GM10248 (cell line): ENCODE results near the gene STK17A.
"Not testable (repeated sequence)": the region's sequence is repeated elsewhere in the genome, so short reads cannot be mapped to it uniquely, and the experiment has no call there.

ENCODE experiments used
- CTCF ChIA-PET: fragments of 300-600 bp; sonication (Branson Sonifier 250); formaldehyde crosslinking; extraction: SDS; loops from one replicate; lab custom pipeline; 2021; ENCODE audit warnings: antibody characterized with exemption; lab: Yijun Ruan, JAX
- POLR2A ChIA-PET: fragments of 350-650 bp; sonication (Branson Sonifier 250); formaldehyde crosslinking; extraction: SDS; loops from one replicate; lab custom pipeline; 2020; ENCODE audit warnings: antibody characterized with exemption; lab: Yijun Ruan, JAX
- DNase-seq: peaks from one replicate; pipeline ENCODE4 v3.0.0; 2012; ENCODE audit errors: extremely low spot score
- TF ChIP-seq, protein P1 (sequence below): IDR thresholded peaks from 2 replicates; pipeline ENCODE4 v1.5.1; 2012; ENCODE audit warnings: mild to moderate bottlenecking, low read depth; ENCODE audit errors: extremely low read depth, missing control alignments, control extremely low read depth

STK17A gene

DNA sequence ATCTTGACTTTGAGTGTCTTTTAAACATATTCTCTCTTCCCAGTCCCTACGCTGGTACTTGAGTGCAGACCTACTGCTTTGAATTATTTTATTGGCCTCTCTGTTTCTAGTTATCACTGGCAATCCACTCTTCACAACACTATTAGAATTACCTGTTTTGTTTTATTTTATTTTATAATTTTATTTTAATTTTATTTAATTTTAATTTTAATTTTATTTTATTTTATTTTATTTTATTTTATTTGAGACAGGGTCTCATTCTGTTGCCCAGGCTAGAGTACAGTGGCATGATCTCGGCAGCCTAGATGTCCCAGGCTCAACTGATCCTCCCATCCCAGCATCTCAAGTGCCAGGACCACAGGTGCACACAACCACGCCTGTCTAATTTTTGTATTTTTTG is 6.8 kb downstream of the STK17A start:
- POLR2A ChIA-PET, result no interaction called here
- DNase-seq, result no peak
- CTCF ChIA-PET, result interaction anchor here (0.9 to 3.5 kb wide), 2 partner anchors 8 to 28 kb away, joined by 3 to 33 read pairs; partner anchors contain the start of gene STK17A
- TF ChIP-seq, protein P1, sequence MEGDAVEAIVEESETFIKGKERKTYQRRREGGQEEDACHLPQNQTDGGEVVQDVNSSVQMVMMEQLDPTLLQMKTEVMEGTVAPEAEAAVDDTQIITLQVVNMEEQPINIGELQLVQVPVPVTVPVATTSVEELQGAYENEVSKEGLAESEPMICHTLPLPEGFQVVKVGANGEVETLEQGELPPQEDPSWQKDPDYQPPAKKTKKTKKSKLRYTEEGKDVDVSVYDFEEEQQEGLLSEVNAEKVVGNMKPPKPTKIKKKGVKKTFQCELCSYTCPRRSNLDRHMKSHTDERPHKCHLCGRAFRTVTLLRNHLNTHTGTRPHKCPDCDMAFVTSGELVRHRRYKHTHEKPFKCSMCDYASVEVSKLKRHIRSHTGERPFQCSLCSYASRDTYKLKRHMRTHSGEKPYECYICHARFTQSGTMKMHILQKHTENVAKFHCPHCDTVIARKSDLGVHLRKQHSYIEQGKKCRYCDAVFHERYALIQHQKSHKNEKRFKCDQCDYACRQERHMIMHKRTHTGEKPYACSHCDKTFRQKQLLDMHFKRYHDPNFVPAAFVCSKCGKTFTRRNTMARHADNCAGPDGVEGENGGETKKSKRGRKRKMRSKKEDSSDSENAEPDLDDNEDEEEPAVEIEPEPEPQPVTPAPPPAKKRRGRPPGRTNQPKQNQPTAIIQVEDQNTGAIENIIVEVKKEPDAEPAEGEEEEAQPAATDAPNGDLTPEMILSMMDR, result no peak

DNA sequence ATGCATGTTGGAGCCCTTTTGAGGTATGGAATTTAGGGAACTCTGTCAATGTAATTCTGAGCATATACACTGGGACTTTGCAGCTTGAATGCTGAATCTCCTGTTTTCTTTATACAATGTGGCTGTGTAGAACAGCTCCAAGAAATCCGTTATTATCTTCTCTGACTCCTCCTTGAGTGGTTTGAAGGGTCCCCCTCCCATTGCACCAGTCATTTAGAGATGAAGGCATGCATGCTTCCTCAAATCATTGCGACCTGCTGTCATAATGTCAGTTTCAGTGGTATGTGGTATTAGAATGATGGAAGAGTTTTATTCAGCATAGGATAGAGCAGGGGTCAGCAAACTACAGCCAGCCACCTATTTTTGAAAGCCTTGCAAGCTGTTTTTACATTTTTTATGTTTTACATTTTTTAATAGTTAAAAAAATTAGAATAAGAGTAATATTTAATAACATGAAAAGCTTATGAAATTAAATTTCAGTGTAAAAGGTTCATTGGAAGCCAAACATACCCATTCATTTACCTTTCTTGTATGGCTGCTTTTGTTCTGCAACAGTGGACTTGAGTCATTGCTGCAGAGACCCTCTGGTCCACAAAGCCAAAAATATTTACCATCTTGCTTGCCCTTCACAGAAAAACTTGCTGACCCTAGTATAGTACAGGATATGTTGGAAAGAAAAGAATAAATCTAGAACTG is 8.1 kb downstream of the STK17A start:
- POLR2A ChIA-PET, result interaction anchor here (1.5 kb wide), 2 partner anchors 8 to 58 kb away, joined by 4 to 6 read pairs; partner anchors contain the start of gene STK17A
- TF ChIP-seq, protein P1, result no peak
- CTCF ChIA-PET, result interaction anchor here (1.0 to 3.5 kb wide), 5 partner anchors 9 to 109 kb away, joined by 3 to 33 read pairs (median 3); partner anchors contain the start of gene STK17A
- peak; percentile 58 for DNase-seq

DNA sequence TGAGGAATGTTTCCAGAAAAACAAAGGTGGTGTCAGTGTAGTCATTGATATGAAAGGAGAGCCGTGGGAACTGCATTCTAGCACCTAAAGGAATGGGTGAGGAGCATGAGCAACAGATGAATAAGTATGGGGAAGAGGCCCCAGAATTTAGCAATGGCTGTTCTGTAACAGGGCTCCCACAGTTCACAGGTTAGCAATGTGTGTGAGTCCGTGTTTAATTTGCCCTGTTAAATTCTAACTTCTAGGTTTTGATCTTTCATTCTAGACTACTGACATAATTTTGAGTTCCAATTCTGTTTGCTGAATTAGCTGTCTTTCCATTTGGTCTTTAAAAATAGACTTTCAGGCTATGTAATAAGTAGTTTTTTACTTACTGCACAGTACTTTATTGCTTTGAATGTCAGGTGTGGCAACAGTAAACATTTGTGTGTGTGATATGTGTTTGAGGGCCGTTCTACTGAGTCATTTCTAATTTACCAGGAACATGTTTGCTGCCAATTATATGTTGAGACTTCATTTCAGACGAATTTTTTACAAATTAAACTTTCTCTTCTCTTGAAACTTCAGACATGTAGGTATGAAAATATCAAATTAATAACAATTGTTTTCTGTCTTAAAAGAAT is 8.8 kb downstream of the STK17A start:
- ChIA-PET CTCF (interaction anchor here (1.2 to 3.5 kb wide), 4 partner anchors 10 to 56 kb away, joined by 3 to 33 read pairs (median 3); partner anchors contain the start of gene STK17A), POLR2A (interaction anchor here (1.5 kb wide), 2 partner anchors 9 to 57 kb away, joined by 4 to 6 read pairs; partner anchors contain the start of gene STK17A)
- no peak for DNase-seq
- TF ChIP-seq, protein P1, result no peak

DNA sequence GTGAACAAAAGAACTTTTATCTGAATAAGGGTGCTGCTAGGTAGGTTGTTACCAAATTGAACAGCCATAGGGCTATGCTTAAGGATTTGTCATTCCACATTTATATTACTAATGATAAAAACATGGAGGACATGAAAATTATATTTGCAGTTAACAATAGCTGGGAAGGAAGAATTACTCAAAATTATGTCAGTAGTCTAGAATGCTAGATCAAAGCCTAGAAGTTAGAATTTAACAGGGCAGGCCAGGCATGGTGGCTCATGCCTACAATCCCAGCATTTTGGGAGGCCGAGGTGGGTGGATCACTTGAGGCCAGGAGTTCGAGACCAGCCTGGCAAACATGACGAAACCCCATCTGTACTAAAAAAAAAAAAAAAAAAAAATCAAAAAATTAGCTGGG is 9.4 kb downstream of the STK17A start:
- ChIA-PET CTCF (interaction anchor here (1.2 to 3.5 kb wide), 3 partner anchors 10 to 56 kb away, joined by 3 to 33 read pairs (median 3); partner anchors contain the start of gene STK17A), POLR2A (no interaction called here)
- TF ChIP-seq, protein P1, result no peak
- no peak for DNase-seq

DNA sequence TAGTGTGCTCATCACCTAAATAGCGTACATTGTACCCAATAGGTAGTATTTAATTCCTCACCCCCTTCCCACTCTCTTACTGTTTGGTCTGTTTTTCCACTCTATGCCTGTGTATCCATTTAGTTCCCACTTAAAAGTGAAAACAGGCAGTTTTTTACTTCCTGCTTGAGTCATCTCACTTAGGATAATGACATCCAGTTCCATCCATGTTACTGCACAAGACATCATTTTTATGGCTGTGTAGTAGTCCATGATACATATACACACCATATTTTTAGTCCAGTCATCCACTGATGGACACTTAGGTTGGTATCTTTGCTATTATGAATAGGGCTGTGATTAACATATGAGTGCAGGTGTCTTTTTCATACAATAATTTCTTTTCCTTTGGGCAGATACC is 10.1 kb downstream of the STK17A start:
- no peak for DNase-seq
- CTCF ChIA-PET, result interaction anchor here (3.5 kb wide), 1 partner anchor 11 kb away, joined by 33 read pairs; the partner anchor contains the start of gene STK17A
- POLR2A ChIA-PET, result no interaction called here
- TF ChIP-seq, protein P1, result no peak

DNA sequence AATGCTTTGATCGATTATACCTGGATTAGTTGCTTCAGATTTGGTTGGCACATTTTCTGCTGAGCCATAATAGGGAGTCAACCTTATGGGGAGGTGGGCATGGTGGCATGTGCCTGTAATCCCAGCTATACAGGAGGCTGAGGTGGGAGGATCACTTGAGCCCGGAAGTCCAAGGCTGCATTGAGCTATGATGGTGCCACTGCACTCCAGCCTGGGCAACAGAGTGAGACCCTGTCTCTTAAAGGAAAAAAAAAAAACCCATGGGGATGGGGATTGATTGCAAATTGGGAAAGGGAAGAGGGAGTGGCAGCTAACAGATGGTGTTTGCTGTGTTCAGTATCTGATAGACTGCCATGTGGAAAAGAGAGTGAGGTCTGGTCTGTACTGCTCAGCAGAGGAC is 11.1 kb downstream of the STK17A start:
- TF ChIP-seq, protein P1, result no peak
- DNase-seq, result no peak
- ChIA-PET CTCF (interaction anchor here (0.6 to 7.2 kb wide), 3 partner anchors 11 to 244 kb away, joined by 3 to 30 read pairs (median 4); partner anchors contain the start of gene STK17A), POLR2A (interaction anchor here (0.7 to 1.8 kb wide), 2 partner anchors 11 to 22 kb away, joined by 4 to 8 read pairs; partner anchors contain the start of gene STK17A)

DNA sequence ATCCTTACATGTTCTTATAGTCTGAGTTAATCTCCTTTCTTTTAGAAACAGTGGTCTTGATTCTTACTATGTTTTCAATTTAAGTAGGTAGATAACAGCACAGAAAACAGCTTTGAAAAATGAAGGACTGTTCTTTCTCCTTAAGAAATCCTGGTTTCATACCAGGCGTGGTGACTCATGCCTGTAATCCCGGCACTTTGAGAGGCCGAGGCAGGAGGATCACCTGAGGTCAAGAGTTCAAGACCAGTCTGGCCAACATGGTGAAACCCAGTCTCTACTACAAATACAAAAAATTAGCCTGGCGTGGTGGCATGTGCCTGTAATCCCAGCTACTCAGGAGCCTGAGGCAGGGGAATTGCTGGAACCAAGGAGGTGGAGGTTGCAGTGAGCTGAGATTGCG is 13.5 kb downstream of the STK17A start:
- CTCF ChIA-PET, result interaction anchor here (7.2 kb wide), 1 partner anchor 14 kb away, joined by 30 read pairs; the partner anchor contains the start of gene STK17A
- DNase-seq, POLR2A ChIA-PET: not testable (repeated sequence)
